NCI-H187 treated with DMSO at 0.1 percent for 48 hours (cell line): ENCODE data around the gene MSANTD4.
"Not testable (repeated sequence)": the region's sequence is repeated elsewhere in the genome, so short reads cannot be mapped to it uniquely, and the experiment has no call there.

Source experiments
- DNase-seq: peaks from one replicate; lab custom pipeline; 2025; lab: John Stamatoyannopoulos, UW

Gene MSANTD4

DNA sequence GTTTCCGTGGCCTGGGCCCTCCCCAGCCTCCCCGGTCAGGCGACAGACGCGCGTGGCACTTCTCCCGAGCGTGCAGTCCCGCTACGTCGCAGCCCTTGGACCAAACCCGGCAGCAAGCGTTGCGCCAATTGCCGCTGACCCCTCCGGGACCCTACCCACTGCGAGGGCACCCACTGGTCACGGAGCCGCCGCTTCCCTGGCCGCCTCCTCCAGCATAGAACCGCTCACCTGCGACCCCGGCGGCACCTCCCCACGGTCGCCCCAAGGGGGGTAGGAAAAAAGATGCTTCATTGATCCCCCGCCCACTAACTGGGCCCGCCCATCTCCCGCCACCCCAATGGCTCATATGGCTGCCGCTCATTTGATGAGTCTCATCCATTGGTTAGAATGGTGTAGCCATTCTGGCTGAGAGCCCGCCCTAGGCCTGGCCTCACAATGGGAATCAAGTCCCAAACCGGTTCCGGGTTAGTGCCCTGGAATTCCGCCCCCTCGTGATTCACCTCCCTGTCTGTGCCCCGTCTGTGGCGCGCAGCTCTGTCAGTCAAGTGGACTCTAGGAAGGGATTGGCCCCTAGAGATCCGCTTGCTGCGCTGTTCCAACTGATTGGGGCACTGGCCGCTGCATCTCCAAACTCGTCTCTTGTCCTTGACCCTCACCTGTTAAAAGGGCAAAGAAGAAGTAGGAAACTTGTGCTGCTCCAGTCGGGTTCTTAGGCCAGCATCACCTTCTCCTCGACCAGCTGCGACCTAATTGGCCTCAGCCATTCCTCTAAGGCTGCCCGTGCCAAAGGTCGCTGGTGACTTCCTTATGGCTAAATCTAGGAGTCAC, at the start of gene MSANTD4:
Gene MSANTD4 (minus strand): TSS at position 274 of the 828 bp plus-strand sequence. CDS start 11,323 bp downstream, outside the sequence.
- peak; percentile 93 for DNase-seq

DNA sequence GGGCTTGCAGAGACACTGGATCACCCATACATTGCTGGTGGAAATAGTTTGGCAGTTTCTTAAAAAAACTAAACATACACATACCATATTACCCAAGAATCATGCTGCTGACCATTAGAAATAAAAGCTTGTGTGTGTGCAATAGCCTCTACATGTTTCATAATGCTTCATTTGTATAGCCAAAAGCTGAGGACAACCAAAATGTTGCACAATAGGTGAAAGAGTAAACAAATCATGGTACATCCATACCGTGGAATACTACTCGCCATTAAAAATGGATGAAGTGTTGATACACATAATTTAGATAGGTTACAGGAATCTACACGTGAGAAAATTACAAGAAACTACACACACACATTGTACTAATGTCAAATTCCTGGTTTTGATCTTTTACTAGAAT, 48.6 kb upstream of the MSANTD4 start:
- DNase-seq, result no peak

DNA sequence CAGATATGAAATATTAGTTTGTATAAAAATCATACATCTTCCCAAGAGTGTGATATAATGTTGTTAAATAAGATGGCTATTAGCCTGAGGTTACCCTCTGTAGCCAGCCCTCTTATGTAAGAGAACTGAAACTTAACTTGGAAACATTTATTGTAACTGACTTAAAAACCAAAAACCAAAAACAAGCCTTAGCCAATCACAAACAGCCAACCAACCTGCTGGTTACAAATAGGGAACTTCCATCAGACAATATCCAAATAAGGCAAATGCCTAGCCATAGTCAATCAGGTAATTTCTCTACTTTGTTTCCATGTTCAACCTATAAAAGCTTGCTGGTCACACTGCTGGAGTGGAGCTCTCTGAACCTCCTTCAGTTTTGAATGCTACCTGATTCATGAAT, 41.0 kb upstream of the MSANTD4 start:
- no peak for DNase-seq

DNA sequence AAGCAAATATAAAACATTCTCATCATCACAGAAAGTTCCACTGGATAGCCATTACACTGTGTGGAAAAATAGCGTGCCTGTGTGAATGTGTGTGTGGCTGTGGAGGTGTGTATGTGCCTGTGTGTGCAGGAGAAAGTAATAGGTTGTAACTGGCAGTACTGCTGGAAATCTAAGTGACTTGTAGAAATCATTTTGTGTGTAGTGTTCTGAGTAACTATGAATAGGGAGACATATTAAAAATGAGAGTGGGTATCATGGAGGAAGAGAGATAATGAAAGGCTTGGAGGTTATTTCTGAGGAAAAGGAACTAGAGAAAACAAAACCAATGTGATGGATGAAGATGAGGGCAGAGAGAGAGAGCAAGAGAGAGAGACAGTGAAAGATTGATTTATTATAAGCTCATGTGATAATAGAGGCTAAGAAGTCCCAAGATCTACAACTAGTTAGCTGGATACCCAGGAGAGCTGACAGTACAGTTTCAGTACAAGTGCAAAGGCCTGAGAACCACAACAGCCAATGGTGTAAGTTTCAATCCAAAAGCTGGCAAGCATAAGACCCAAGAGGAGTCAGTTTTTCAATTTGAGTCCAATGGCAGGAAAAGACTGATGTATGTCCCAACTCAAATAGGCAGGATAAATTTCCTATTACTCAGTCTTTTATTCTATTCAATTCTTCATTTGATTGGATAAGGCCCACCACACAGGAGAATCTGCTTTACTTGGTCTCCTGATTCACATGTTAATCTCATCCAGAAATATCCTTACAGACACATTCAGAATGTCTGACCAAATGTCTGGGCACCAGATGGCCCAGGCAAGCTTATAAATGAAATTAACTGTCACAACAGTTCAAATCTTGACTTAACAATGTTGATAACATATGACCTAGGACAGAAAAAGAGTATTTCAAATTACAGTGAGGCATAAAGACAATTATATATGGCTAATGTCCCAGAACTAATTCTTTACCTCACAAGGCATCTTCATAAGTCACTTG, 40.2 kb upstream of the MSANTD4 start:
- no peak for DNase-seq

DNA sequence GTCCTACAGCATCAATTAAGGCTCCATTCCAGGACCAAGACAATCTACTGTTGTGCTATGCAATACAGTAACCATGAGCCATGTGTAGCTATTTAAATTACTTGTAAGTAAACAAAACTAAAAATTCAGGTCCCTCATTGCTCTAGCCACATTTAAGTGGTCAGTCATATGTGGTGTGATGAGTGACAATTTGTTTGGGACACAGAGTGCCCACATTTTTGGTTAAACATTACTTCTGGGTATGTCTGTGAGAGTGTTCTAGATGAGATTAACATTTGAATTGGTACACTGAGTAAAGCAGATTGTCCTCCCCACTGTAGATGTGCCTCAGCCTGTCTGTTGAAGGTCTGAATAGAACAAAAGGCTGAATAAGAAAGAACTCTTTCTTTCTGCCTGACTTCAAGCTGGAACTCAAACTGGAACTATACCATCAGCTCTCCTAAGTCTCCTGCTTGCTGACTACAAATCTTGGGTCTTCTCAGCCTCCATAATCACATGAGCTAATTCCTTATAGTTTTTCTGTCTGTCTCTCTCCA, 39.3 kb upstream of the MSANTD4 start:
- DNase-seq, result no peak

DNA sequence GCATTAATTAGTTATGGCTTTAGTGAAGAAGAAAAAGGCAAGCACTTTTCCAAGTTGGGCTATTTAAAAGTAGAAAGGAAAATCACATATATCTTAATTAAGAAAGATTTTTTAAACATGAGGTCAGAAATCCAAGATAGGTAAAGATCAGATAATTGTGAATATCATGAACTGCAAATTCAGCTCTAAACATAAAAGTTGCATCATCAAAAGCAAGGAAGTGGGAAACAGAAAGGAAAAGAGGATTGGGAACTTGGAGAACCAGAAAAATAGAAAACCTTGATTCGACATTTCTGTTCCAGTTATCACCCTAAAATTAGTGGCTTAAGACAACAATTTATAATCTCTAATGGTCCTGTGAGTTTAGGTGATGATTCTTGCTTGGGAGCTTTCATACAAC, 37.6 kb upstream of the MSANTD4 start:
- no peak for DNase-seq

DNA sequence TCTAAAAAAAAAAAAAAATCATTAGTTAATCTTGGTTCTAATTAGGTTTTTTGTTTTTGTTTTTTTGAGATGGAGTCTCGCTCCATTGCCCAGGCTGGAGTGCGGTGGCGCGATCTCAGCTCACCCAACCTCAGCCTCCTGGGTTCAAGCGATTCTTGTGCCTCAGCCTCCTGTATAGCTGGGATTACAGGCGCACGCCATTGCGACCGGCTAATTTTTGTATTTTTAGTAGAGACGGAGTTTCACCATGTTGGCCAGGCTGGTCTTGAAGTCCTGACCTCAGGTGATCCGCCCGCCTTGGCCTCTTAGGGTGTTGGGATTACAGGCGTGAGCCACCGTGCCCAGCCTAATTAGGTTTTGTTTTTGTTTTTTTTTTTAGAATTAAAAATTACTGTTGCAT, 36.3 kb upstream of the MSANTD4 start:
- DNase-seq, result not testable (repeated sequence)

DNA sequence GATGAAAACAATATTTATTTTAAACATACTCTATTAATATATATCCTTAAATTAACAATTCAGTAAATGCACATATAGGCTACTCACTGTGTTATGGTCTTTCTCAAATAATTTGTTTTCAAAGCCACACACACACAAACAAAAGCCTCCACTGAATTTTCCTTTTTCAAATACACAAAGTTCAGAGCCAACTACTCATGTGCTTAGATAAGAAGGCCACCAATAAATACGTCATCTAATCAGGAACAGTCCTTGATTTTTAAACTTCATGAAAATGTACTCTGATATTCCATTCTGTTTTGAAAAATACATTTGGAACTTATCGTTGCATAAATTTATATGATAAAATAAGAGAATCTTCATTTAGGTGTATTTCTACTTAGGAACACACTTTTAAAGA, 29.1 kb upstream of the MSANTD4 start:
- no peak for DNase-seq

DNA sequence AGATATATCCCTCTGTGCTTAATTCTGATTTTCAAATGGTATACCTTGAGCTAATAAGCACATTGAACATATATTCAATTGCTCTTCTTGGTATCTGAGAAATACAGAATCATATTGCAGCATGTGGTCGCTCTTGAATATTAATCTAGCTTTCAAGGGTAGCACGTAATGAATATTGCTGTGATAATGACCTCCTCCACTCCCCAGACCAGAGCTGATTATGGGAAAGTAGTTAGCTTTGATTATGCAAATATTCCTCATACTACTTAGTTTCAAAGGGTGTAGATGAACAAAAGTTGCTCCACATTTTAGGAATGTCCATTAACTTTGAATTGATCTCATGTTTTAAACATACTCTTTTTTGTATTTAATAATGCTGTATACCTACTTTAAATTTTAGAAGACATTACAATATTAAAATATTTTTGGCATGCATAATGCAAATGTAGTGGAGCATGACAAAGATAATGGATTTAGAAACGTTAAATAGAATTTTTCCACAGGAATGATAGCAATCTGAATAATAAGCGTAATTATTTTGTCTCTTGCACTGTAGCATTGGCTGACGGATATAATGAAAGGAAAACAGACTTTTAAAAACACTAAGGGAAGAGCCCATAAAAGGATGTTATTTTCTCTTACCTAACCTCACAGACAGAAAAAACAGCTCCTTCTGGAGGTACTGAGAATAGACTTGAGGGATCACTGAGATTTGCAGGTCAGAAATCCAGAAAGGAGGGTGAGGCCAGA, 27.9 kb upstream of the MSANTD4 start:
- DNase-seq, result no peak

DNA sequence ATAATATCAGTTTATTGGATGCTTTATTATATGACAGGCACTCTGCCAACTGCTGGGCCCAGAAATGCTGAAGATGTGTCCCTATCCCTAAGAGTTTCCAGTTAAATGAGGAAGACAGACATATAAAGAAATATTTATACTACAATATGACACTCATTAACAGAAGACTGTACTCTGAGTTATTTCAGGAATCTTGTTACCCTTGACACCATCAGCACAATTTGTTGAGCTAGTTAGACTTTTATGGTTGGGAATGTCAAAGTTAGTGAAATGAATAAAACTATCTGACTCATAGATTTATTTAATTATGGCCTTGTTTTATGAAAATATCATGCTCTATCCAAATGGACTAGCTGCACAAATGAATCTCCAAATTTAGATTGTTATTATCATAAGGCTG, 25.6 kb upstream of the MSANTD4 start:
- no peak for DNase-seq

DNA sequence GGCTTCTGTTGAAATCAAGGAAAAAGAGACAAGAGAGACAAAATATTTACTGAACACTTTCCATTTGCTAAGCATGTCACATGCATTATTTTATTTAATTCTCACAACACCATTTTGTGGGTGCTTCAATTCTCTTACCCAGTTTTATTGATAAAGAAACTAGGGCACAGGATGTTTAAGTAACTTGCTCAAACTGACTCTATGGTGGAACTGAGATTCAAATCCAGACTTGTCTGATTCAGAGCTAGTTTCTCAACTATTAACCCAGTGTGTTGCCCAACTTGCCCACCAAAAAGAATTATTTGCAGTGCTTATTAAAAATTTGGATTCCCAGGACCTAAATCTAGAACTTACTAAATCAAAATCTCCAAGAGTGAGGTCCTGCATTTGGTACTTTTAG, 21.5 kb upstream of the MSANTD4 start:
- DNase-seq, result no peak

DNA sequence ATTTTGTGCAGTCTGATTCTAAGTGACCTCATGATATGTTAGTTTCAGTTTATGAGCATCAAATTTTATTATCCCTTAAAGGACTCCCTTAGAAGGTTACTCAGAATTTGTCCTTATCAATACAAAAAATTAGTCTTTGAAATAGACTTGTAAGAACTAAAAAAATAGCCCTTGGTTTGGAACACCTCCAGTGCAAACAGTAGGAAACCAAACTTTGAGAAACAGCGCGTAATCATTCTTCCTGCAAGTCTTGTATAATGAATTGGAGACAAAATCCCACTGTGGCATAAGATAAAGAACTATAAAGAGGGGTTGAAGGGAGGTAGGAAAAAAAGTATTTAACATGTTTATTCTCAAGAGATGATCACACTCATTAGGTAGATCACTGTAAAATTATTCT, 10.8 kb upstream of the MSANTD4 start:
- no peak for DNase-seq

DNA sequence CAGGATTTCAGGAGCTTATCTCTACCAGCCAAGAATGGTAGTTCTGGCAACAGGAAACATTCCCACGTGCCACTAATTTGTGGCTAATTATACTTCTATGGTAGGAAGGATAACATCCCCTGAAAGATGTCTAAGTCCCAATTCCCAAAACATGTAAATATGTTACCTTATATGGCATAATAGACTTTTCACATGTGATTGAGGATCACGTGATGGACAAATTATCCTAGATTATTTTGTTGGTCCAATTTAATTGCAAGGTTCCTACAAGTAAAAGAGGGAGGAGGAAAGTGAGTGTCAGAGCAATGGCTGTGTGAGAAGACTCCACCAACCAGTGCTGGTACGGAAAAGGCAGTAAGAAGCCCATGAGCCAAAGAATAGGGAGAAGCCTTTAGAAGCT, 9.9 kb upstream of the MSANTD4 start:
- no peak for DNase-seq

DNA sequence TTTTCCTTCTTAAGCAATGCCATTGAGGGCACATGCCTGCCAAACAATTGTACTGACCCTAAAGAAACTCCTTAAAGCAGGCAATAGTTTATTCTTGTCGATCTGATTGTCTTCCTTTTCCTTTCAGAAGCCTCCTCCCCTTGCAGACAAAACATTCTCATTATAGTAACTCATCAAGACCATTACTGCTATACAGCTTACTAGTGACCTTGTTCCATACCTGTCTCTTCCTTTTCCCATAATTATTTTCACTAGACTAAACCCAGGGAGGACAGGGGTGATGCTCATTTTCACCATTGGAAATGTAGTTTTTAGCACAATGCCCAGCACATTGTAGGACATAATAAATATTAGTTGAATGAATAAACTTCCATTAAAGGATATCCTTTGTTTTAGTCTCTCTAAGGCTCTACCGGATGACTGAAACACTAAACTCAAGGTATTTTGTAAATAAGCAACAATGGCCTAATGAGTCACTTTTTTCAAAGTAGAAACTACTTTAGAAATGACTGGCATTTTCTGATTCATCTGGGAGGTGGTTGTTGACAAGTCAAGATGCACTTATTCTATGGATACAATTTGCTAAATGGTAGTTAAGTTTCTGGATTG, 9.3 kb upstream of the MSANTD4 start:
- DNase-seq, result no peak

DNA sequence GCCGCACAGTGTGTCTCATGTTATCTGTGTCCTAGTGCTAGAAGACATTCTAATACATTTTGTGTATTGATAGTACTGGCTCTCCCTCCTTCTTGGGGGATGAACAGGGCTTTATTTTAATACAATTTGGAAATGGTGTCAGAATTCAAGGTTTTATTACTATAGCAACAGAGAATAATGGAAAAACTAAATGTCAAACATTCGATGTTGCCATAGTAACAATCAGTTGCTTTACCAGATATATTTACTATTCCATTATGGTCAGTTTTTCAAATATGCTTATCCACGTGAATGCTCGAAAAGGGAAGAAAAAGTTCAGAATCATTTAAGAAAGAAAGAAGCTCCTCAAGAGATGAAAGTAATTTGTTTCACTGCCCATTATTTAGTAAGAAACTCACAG, 8.6 kb upstream of the MSANTD4 start:
- no peak for DNase-seq

DNA sequence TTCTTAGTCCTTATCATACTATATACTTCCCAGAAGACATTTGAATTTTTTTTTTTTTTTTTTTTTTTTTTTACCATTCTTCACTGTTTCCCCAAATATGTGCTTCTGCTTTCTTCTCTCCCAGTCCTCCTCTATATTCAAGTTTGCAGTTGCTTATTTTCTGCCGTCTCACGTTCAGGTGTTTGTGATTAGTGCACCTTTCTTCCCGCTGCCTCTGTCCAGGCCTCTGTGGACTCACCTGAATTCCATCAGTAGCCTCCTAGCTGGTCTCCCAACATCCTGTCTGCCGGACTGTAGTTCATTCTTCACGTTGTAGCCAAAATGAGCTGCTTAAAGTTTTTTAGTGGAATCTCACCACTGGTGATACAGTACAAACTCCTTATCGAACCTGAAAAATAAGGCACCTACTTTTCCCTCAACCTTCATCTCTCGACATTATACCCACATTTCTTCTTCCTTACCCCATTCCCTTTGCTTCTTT, 795 bp upstream of the MSANTD4 start:
- no peak for DNase-seq

DNA sequence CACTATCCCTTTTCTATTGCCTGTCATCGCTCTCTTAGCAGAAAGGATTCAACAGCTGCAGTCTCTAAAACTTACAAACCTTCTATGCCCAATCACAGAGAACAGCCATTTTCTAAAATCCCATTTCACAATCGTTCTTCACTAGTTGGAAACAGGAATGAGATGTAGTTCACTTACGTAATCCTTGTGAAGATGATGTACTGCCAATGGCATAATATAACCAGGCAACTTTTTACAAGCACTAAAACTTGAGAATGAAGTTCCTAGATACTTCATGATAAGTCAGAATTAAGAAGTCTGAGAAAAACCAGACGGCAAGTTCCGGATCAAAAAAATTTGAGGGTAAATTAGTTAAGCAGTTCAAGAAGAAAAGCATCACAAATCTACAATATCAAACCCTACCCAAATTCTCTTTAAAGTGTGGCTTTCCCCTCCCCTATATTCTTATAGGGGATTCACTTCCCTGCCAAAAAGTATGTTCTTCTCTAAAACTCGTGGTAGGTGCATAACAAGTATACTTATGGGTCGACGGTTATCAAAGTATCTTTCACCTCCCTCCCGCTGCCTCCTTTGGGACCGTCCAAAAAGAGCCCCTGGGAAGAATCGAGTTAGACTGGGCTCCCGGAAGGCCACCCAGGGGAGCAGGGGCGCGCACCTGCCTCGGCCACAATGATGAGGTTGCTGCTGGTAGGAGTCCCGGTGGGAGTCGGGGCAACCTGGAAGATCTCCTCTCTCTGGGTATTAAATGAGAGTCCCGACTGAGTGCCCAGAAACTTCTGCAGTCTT, 666 bp downstream of the MSANTD4 start:
- DNase-seq, result no peak

DNA sequence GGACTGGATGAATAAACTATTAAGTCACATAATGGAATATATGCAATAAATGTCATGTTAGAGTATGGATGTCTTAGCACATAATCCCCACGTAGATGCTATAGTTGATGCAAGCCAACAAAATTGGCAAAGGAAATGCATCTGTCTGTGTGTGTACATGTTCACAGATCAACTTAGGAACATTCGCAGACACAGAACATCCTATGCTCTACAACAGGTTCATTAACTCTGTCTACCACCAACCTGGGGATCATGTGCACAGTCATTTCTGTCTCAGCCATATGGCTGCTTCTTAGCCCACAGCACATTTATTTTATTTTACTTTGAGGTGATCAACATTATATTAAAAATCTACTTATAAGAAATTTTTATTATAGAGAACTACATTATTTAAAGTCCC, 4.9 kb downstream of the MSANTD4 start:
- no peak for DNase-seq

DNA sequence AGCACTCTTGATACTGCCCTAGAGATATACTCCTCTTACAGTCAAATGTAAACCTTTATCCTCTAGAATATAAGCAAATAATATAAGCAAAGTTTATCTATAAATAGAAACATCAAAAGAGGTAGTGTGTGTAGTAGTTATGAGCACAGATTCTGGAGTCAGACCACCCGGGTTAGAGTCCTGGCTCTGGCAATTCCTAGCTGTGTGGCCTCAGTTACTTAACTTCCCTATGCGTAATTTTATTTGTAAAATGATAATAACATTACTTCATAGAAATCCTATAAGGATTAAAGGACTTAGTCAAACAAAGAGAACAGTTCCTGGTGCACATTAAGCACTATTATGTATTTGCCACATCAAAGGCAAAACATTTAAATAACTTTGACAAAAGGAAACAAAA, 7.0 kb downstream of the MSANTD4 start:
- DNase-seq, result no peak

DNA sequence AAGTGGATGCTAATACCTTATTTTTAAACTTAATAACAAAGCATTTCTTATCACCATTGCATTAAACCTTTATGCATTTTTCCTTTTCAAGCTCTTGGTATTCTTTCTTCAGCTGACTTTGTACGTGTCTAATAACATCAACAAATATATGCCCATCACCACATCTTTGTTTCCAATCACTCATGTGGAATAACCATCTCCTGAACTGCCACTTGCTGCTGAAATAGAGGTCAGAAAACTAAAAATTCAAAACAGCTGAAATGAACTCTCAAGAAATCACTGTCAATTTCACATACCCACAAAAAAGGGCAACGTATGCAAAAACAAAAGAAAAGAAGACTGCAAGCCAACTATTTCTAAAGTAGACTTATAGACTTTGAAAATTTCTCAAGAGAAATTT, 7.4 kb downstream of the MSANTD4 start:
- DNase-seq, result no peak

DNA sequence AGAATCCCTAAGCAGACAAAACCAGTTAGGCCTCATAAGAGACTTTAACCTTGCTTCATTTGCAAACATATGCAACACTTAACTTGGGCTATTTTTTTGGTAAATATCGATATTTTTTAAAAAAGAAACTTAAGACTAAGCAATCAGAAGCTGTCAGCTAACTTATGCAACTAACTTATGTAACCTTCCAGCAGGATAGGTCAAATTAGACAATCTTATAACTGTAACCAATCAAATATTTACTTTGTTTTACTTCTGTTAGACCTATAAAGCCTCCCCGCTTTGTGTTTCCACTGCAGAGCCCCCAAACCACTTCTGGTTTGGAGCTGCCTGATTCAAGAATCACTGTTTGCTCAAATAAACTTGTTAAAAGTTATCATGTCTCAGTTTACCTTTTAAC, 8.0 kb downstream of the MSANTD4 start:
- no peak for DNase-seq
